HepG2 (cell line): ENCODE measurements around the gene EDC3. TPM values are rescaled to one million over a fixed set of nuclear protein-coding genes. Genes with fewer than 3 reads are reported as not detected.
A peak's percentile ranks its signal among the peaks of the same experiment; 100 is the strongest.

Experiments used
- ASH2L ChIP-seq: fragments of 300-600, 200-600 bp; sonication (generic); IDR thresholded peaks from 2 replicates; pipeline ENCODE4 v1.7.0; 2017; ENCODE audit warnings: low read depth, mild to moderate bottlenecking, moderate library complexity, mixed read lengths, low read length; ENCODE audit not compliant: insufficient read length
- CREB1 ChIP-seq, 2 experiments: fragments of 450-650 bp in 1 of 2; IDR thresholded peaks; 2 replicates each; pipeline ENCODE4 v1.6.1; 2016 to 2017; ENCODE audit warnings: control low read depth in 1 of 2, mild to moderate bottlenecking in 1 of 2, missing compliant biosample characterization in 1 of 2, missing genetic modification characterization in 1 of 2
- FOSL2 ChIP-seq: sonication (generic); formaldehyde crosslinking; IDR thresholded peaks from 2 replicates; pipeline ENCODE4 v1.4.0; 2020; ENCODE audit warnings: missing genetic modification reagents
- FOXA1 ChIP-seq, 2 experiments: fragments of 450-650 bp in 1 of 2; sonication (generic) in 1 of 2; formaldehyde crosslinking in 1 of 2; IDR thresholded peaks; 2 replicates each; pipeline versions ENCODE4 v1.4.0 to v1.6.1; 2016 to 2020; ENCODE audit warnings: missing genetic modification reagents in 1 of 2
- JUNB ChIP-seq: sonication (generic); formaldehyde crosslinking; IDR thresholded peaks from 2 replicates; pipeline ENCODE4 v1.8.0; 2022; ENCODE audit warnings: missing genetic modification reagents, mild to moderate bottlenecking, borderline replicate concordance
- LBX2 ChIP-seq: sonication (generic); formaldehyde crosslinking; IDR thresholded peaks from 2 replicates; pipeline ENCODE4 v1.5.0; 2020; ENCODE audit warnings: missing genetic modification reagents, mild to moderate bottlenecking, borderline replicate concordance
- PBX3 ChIP-seq: sonication (generic); formaldehyde crosslinking; IDR thresholded peaks from 2 replicates; pipeline ENCODE4 v1.8.1; 2023; ENCODE audit warnings: missing genetic modification reagents, inconsistent platforms, borderline replicate concordance
- PHF21A ChIP-seq: sonication (generic); formaldehyde crosslinking; IDR thresholded peaks from 2 replicates; pipeline ENCODE4 v1.5.0; 2020; ENCODE audit warnings: mild to moderate bottlenecking, missing genetic modification reagents
- PRDM15 ChIP-seq: sonication (generic); formaldehyde crosslinking; IDR thresholded peaks from 2 replicates; pipeline ENCODE4 v1.4.0; 2020; ENCODE audit warnings: missing genetic modification reagents
- REPIN1 ChIP-seq: sonication (generic); formaldehyde crosslinking; IDR thresholded peaks from 2 replicates; pipeline ENCODE4 v1.8.0; 2022; ENCODE audit warnings: missing genetic modification reagents, low read depth, mild to moderate bottlenecking, borderline replicate concordance
- REXO4 ChIP-seq: sonication (generic); formaldehyde crosslinking; IDR thresholded peaks from 2 replicates; pipeline ENCODE4 v1.8.0; 2022; ENCODE audit warnings: missing genetic modification reagents, mild to moderate bottlenecking, borderline replicate concordance
- TCF7L2 ChIP-seq: IDR thresholded peaks from 2 replicates; pipeline ENCODE4 v1.6.1; 2011; ENCODE audit warnings: mild to moderate bottlenecking, low read depth, low read length, moderate library complexity
- XRCC5 ChIP-seq: fragments of 200-400 bp; formaldehyde crosslinking; optimal IDR thresholded peaks from 2 replicates; pipeline ENCODE3; 2017; ENCODE audit warnings: mild to moderate bottlenecking, low read length
- ZNF124 ChIP-seq: sonication (generic); formaldehyde crosslinking; IDR thresholded peaks from 2 replicates; pipeline ENCODE4 v1.4.0; 2020; ENCODE audit warnings: missing genetic modification reagents
- ZNF232 ChIP-seq: sonication (generic); formaldehyde crosslinking; IDR thresholded peaks from 2 replicates; pipeline ENCODE4 v1.4.0; 2020; ENCODE audit warnings: missing genetic modification reagents, borderline replicate concordance
- ZNF296 ChIP-seq: sonication (generic); formaldehyde crosslinking; conservative IDR thresholded peaks from 2 replicates; pipeline ENCODE4 v1.5.0; 2020; ENCODE audit warnings: mild to moderate bottlenecking, missing genetic modification reagents
- ZNF430 ChIP-seq: sonication (generic); formaldehyde crosslinking; IDR thresholded peaks from 2 replicates; pipeline ENCODE4 v1.9.0; 2021; ENCODE audit warnings: mild to moderate bottlenecking, missing genetic modification reagents
- ZNF550 ChIP-seq: sonication (generic); formaldehyde crosslinking; IDR thresholded peaks from 2 replicates; pipeline ENCODE4 v1.4.0; 2020; ENCODE audit warnings: mild to moderate bottlenecking, missing genetic modification reagents, borderline replicate concordance
- ZNF567 ChIP-seq: sonication (generic); formaldehyde crosslinking; IDR thresholded peaks from 2 replicates; pipeline ENCODE4 v1.8.1; 2023; ENCODE audit warnings: mild to moderate bottlenecking, missing genetic modification reagents, borderline replicate concordance
- ZNF740 ChIP-seq: sonication (generic); formaldehyde crosslinking; IDR thresholded peaks from 2 replicates; pipeline ENCODE4 v1.4.0; 2020; ENCODE audit warnings: missing genetic modification reagents
- ZNF776 ChIP-seq: sonication (generic); formaldehyde crosslinking; IDR thresholded peaks from 2 replicates; pipeline ENCODE4 v1.4.0; 2020; ENCODE audit warnings: mild to moderate bottlenecking, missing genetic modification reagents
- ZZZ3 ChIP-seq: sonication (generic); formaldehyde crosslinking; IDR thresholded peaks from 2 replicates; pipeline ENCODE4 v1.4.0; 2020; ENCODE audit warnings: missing genetic modification reagents, mild to moderate bottlenecking, borderline replicate concordance
- polyA plus RNA-seq, 8 experiments: library from polyadenylated mRNA; depleted of rRNA in 3 of 8; stranded (reverse) in 7 of 8; unstranded in 1 of 8; fragments of >200 nt; fragmentation: Illumina TruSeq in 4 of 8; extraction: Trizol in 4 of 8; gene quantifications; 2 replicates each; pipeline versions ENCODE4 v1.2.1 to v1.2.3, GENCODE V29; 2011 to 2016; ENCODE audit warnings: low read depth in 4 of 8, missing spikeins in 1 of 8, mixed read lengths in 1 of 8; ENCODE audit not compliant: insufficient read depth in 1 of 8
- total RNA-seq, 5 experiments: library from RNA; depleted of rRNA; stranded (reverse); fragments of >200 nt; fragmentation: Illumina TruSeq; extraction: Trizol; gene quantifications; 2 replicates each; pipeline ENCODE4 v1.2.3, GENCODE V29; 2016; ENCODE audit warnings: low read depth in 1 of 5

The EDC3 gene
- total and polyA plus RNA-seq, 2 of the 13 experiments (the other 11 are each of a cell fraction or from before 2014, with no cell fraction given) = 17.4 to 32.0 TPM

- TF ChIP-seq PBX3 (0 out of 2 replicates have a peak, but pooled peaks have one; percentile 36), LBX2 (peak; percentile 77; the same call in 1 of the 2 replicates), ZNF567 (peak; percentile 90; the same call in 1 of the 2 replicates), CREB1 (IDR thresholded peaks at IDR 0.05) (peak; percentile 79; the same call in 1 of the 2 replicates), CREB1 (CRISPR knock-in tag; IDR thresholded peaks at IDR 0.05) (no peak), ZNF550 (CRISPR knock-in tag) (0 out of 2 replicates have a peak, but pooled peaks have one; percentile 25), JUNB (CRISPR knock-in tag) (no peak), PHF21A (CRISPR knock-in tag) (peak; percentile 88), ZZZ3 (CRISPR knock-in tag) (peak; percentile 79; the same call in 1 of the 2 replicates), ZNF296 (CRISPR knock-in tag) (peak; percentile 47; the same call in 1 of the 2 replicates), ZNF124 (CRISPR knock-in tag) (no peak), PRDM15 (CRISPR knock-in tag) (peak; percentile 5; the same call in 1 of the 2 replicates), FOSL2 (peak; percentile 54), XRCC5 (peak; percentile 97), ZNF740 (peak; percentile 41; the same call in 1 of the 2 replicates), ZNF430 (CRISPR knock-in tag) (peak; percentile 80; the same call in 1 of the 2 replicates), REXO4 (no peak), ASH2L (peak; percentile 94), REPIN1 (CRISPR knock-in tag) (peak; percentile 76), TCF7L2 (no peak), FOXA1 (IDR thresholded peaks at IDR 0.05) (no peak), FOXA1 (CRISPR knock-in tag; IDR thresholded peaks at IDR 0.05) (peak; percentile 26; the same call in 1 of the 2 replicates), ZNF232 (peak; percentile 41; the same call in 1 of the 2 replicates), ZNF776 (peak; percentile 66)
Measured at GRCh38 chr15:74615508-74616365, 80.1 kb downstream of the EDC3 start, which contains the start of gene CLK3 (continued).
